Measurements from ENCODE around the gene CDH4. TPM values are rescaled to one million over a fixed set of nuclear protein-coding genes. Genes with fewer than 3 reads are reported as not detected.

CDH4 gene
- total and polyA plus RNA-seq, 2 of the 4 experiments (the other 2 are of a cell fraction): 1.6 to 3.5 TPM

- no peaks in the 10 kb centered on the region for H3K9me1 ChIP-seq (ENCODE audit: insufficient read depth, low read length)
- H2AK5ac ChIP-seq (ENCODE audit: low read depth, low read length): no peak overlapping the region
- no peaks in the 10 kb centered on the region for H3K9me3 ChIP-seq (ENCODE audit: control insufficient read depth, insufficient read depth, low read length)
- dilution Hi-C loops (cut with HindIII; ENCODE audit: low sequenced_read_pairs, unreplicated experiment) (no loop called here), in situ Hi-C loops (cut with MboI; ENCODE audit: low sequenced_read_pairs) (no loop called here), intact Hi-C loops (cut with micrococcal nuclease) (no loop called here)
- no peaks in the 10 kb centered on the region for H3K79me1 ChIP-seq (ENCODE audit: low read depth in 1 of 2, low read length in 2 of 2)
- H4K91ac ChIP-seq (ENCODE audit: insufficient read depth, low read depth, low read length): no peak overlapping the region
- H3K9ac ChIP-seq (ENCODE audit: low read depth, low read length): no peak overlapping the region
- 90% methylated on average over 8 of the region's 13 CpGs; no CpG with 5 or more reads in 1 of the 2 experiments for WGBS, 2 experiments (ENCODE audit: extremely low coverage in 2 of 2, insufficient read length in 1 of 2)
- H3K4me2 ChIP-seq (ENCODE audit: low read depth, low read length): no peak overlapping the region
- no peak overlapping the region for H2AK9ac ChIP-seq (replicated peaks; ENCODE audit: low read depth, low read length, poor library complexity)
- no peak overlapping the region for H3K23ac ChIP-seq (ENCODE audit: low read depth, low read length)
- TF ChIP-seq MXI1 (IDR thresholded peaks at IDR 0.05; ENCODE audit: borderline replicate concordance, low read depth, low read length): no peak
- no peak for TF ChIP-seq USF2 (IDR thresholded peaks at IDR 0.05; ENCODE audit: low read depth, low read length)
- TF ChIP-seq RFX5 (IDR thresholded peaks at IDR 0.05; ENCODE audit: low read depth, low read length): no peak
- no peak for TF ChIP-seq POLR2A (IDR thresholded peaks at IDR 0.05; ENCODE audit: low read depth, low read length)
- TF ChIP-seq CHD1 (IDR thresholded peaks at IDR 0.05; ENCODE audit: low read depth, low read length): no peak
- no peak for TF ChIP-seq RCOR1 (IDR thresholded peaks at IDR 0.05; ENCODE audit: insufficient replicate concordance, low read length)
- TF ChIP-seq MAFK (IDR thresholded peaks at IDR 0.05; ENCODE audit: low read depth, low read length): no peak
- no peak for TF ChIP-seq ELK1 (IDR thresholded peaks at IDR 0.05; ENCODE audit: borderline replicate concordance, low read depth, low read length)
- no peak for TF ChIP-seq FOS (IDR thresholded peaks at IDR 0.05; ENCODE audit: low read depth, low read length)
- H3K27me3 ChIP-seq (ENCODE audit: control insufficient read depth, insufficient read depth, low read length): peaks cover 14% of the 10 kb centered on the region; the same call in 1 of the 2 replicates
- no peak overlapping the region for H3K27ac ChIP-seq (ENCODE audit: insufficient read depth, low read length)
- ATAC-seq (ENCODE audit: low read depth) (no peak), DNase-seq (no peak)
- no peaks in the 10 kb centered on the region for H3K4me1 ChIP-seq (ENCODE audit: control insufficient read depth, insufficient read depth, low read length)
- no peak overlapping the region for H3K4me3 ChIP-seq (ENCODE audit: insufficient read depth, low read depth, low read length)
- H2BK120ac ChIP-seq (ENCODE audit: low read depth, low read length): no peak overlapping the region
- no peak overlapping the region for H2BK20ac ChIP-seq (ENCODE audit: low read depth, low read length)
- H3K56ac ChIP-seq (ENCODE audit: extremely low read depth, insufficient read depth, low read length): no peak overlapping the region
- H2BK15ac ChIP-seq (ENCODE audit: low read depth, low read length): no peak overlapping the region
- H4K20me1 ChIP-seq (ENCODE audit: insufficient read depth, low read length): no peaks in the 10 kb centered on the region
- no peaks in the 10 kb centered on the region for H3K36me3 ChIP-seq (ENCODE audit: control insufficient read depth, insufficient read depth, low read length)
- H3K14ac ChIP-seq (replicated peaks; ENCODE audit: low read depth, low read length): no peak overlapping the region
- no peak overlapping the region for H4K8ac ChIP-seq (ENCODE audit: low read depth in 2 of 2, low read length in 2 of 2)
- H3K4ac ChIP-seq (ENCODE audit: low read depth, low read length): no peak overlapping the region
- no TSS peak for BruUV-seq (replicated peaks)
- ChIA-PET POLR2A (ENCODE audit: unreplicated experiment) (no interaction called here), CTCF (no interaction called here)
- no peak overlapping the region for H2AFZ ChIP-seq (replicated peaks; ENCODE audit: low read length, poor library complexity)
- no peak overlapping the region for H3K18ac ChIP-seq (ENCODE audit: low read depth, low read length)
- H4K5ac ChIP-seq (ENCODE audit: low read depth, low read length): no peak overlapping the region
- H2BK5ac ChIP-seq (ENCODE audit: low read depth, low read length, poor library complexity, severe bottlenecking): no peak overlapping the region
These were observed 552.8 kb downstream of the CDH4 start for GRCh38 chr20:61804752-61805295.

Measured in IMR-90 (cell line).